Activated CD8-positive, alpha-beta T cell treated with anti-CD3 and anti-CD28 coated beads for 36 hours (primary cell): ENCODE results near the gene DPH5. TPM values are rescaled to one million over a fixed set of nuclear protein-coding genes. Genes with fewer than 3 reads are reported as not detected.

Experiments used
- ATAC-seq: fragments of 200-7000 bp; cut with Tn5 transposase; one replicate; pipeline ENCODE4 v1.10.0; 2021; ENCODE audit warnings: mild to moderate bottlenecking, moderate library complexity
- CTCF ChIA-PET: fragments of 350-600 bp; sonication (Branson Sonifier 250); formaldehyde crosslinking; loops from one replicate; lab custom pipeline; 2021; ENCODE audit warnings: antibody characterized with exemption; lab: Charles Lee
- POLR2A ChIA-PET: fragments of 350-600 bp; sonication (Branson Sonifier 250); formaldehyde crosslinking; loops from one replicate; lab custom pipeline; 2021; ENCODE audit warnings: antibody characterized with exemption; lab: Charles Lee
- DNase-seq: peaks from one replicate; pipeline ENCODE4 v3.0.0-alpha.2; 2020
- H3K27ac Mint-ChIP-seq: one replicate; pipeline ENCODE4 v1.8.0; 2021; ENCODE audit warnings: mild to moderate bottlenecking, mixed read lengths
- H3K27me3 Mint-ChIP-seq: one replicate; pipeline ENCODE4 v1.8.0; 2021; ENCODE audit warnings: mixed read lengths
- H3K36me3 Mint-ChIP-seq: one replicate; pipeline ENCODE4 v1.8.0; 2021; ENCODE audit warnings: low read depth, mixed read lengths
- H3K4me1 Mint-ChIP-seq: one replicate; pipeline ENCODE4 v1.8.0; 2021; ENCODE audit warnings: low read depth, mixed read lengths
- H3K4me3 Mint-ChIP-seq: one replicate; pipeline ENCODE4 v1.8.0; 2021; ENCODE audit warnings: mild to moderate bottlenecking, moderate library complexity, mixed read lengths
- H3K9me3 Mint-ChIP-seq: one replicate; pipeline ENCODE4 v1.8.0; 2021; ENCODE audit warnings: mixed read lengths
- intact Hi-C: fragments of 100-400 bp; cut with micrococcal nuclease; formaldehyde crosslinking; loops from one replicate; pipeline ENCODE4 v1.10.0; 2022
- total RNA-seq, 2 experiments: library from RNA; stranded (reverse); gene quantifications; one replicate each; pipeline ENCODE4 v1.2.3, GENCODE V29; 2021
- TF ChIP-seq, protein P1 (sequence below): fragments of 200-600 bp; IDR thresholded peaks from one replicate; pipeline ENCODE4 v1.8.0; 2022; ENCODE audit warnings: antibody characterized with exemption, mild to moderate bottlenecking

Gene DPH5
- total RNA-seq, 2 experiments from 2014 or later: 77.3 to 77.4 TPM

DNA sequence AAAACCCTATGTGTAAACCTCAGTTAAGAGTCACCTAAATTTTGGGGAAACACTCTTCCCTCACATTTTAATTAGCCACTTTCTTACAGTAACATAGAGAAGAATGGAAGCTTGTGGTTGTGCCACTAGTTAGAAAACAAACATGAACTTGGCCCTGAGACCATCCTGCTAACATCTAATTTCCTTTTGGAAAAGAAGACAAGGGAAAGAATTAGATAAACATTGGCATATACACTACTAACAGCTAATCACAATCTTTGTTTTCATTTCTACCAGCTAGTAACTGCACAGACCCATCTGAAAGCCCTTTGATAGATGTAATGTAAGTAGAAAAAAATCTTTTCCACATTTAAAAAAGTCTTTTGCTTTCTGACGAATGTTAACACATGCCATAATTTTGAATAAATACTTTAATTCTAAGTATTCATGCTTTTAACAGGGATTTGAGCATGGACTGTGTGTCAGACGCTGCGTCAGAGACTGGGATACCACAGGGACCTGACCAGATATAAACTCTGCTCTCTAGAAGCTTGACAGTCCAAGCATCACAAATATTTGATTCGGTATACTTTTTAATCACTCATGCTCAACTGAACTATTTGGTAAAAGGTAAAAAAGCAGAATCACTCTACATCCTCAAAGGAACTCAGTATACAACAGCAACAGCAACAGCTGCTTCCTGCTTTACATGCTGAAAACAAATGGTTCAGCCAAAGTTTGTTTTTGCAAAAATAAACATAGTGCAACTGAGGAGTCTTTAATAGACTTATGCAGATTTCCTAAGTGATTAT lies 30.2 kb downstream of the DPH5 start:
- CTCF ChIA-PET: interaction anchor here (1.6 kb wide), 1 partner anchor 10 kb away, joined by 3 read pairs; no protein-coding TSS in a partner anchor
- H3K27me3 Mint-ChIP-seq: no peaks in the 10 kb centered on the region
- H3K4me1 Mint-ChIP-seq: peaks cover 16% of the 10 kb centered on the region
- peaks cover 62% of the 10 kb centered on the region for H3K36me3 Mint-ChIP-seq
- intact Hi-C loops: no loop called here
- H3K9me3 Mint-ChIP-seq: no peaks in the 10 kb centered on the region
- H3K27ac Mint-ChIP-seq: no peak overlapping the region
- POLR2A ChIA-PET: interaction anchor here (1.0 kb wide), 1 partner anchor 295 kb away, joined by 4 read pairs; no protein-coding TSS in a partner anchor
- ATAC-seq (no peak), DNase-seq (no peak)
- H3K4me3 Mint-ChIP-seq: no peak overlapping the region
- TF ChIP-seq, protein P1, sequence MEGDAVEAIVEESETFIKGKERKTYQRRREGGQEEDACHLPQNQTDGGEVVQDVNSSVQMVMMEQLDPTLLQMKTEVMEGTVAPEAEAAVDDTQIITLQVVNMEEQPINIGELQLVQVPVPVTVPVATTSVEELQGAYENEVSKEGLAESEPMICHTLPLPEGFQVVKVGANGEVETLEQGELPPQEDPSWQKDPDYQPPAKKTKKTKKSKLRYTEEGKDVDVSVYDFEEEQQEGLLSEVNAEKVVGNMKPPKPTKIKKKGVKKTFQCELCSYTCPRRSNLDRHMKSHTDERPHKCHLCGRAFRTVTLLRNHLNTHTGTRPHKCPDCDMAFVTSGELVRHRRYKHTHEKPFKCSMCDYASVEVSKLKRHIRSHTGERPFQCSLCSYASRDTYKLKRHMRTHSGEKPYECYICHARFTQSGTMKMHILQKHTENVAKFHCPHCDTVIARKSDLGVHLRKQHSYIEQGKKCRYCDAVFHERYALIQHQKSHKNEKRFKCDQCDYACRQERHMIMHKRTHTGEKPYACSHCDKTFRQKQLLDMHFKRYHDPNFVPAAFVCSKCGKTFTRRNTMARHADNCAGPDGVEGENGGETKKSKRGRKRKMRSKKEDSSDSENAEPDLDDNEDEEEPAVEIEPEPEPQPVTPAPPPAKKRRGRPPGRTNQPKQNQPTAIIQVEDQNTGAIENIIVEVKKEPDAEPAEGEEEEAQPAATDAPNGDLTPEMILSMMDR: no peak

DNA sequence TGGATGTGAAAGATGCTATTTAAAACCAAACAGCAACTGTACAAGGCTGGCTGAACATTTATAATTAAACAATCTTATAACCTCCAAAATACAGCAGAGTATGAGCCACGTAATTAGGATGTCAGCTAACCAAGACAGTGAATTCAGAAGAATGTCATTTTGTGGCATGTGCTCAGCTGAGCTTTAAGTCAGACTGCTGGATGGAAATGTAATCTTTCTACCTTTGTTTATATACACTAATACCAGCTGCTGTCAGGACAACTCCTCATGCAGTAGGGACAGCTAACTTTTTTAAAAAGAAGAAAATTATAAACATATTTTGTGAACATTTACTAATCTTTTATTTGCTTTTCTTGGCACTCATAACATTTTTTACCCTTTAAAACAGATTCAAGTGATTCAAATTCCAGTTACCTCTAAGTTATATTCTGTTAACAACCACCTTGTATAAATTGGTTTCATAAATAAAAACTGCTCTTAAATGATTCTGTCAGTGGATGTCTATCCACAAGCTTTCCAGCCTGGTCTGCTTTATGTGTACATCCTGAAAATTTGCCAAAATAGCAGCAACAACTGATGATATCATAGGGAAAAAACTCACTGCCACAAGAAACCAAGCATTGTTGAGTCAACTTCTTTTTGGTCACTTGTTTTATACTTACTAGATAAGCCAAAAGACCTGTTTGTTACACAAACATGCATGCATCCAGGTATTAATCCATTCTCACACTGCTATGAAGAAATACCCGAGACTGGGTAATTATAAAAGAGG lies 36.1 kb downstream of the DPH5 start:
- intact Hi-C loops: no loop called here
- H3K27ac Mint-ChIP-seq: no peak overlapping the region
- peaks cover 68% of the 10 kb centered on the region for H3K36me3 Mint-ChIP-seq
- H3K4me3 Mint-ChIP-seq: no peak overlapping the region
- POLR2A ChIA-PET: interaction anchor here (1.3 kb wide), 1 partner anchor 12 kb away, joined by 3 read pairs; no protein-coding TSS in a partner anchor
- CTCF ChIA-PET: interaction anchor here (1.6 kb wide), 1 partner anchor 17 kb away, joined by 3 read pairs; no protein-coding TSS in a partner anchor
- H3K27me3 Mint-ChIP-seq: no peaks in the 10 kb centered on the region
- TF ChIP-seq, protein P1: no peak
- H3K9me3 Mint-ChIP-seq: no peaks in the 10 kb centered on the region
- DNase-seq (no peak), ATAC-seq (no peak)
- peaks cover 5% of the 10 kb centered on the region for H3K4me1 Mint-ChIP-seq

DNA sequence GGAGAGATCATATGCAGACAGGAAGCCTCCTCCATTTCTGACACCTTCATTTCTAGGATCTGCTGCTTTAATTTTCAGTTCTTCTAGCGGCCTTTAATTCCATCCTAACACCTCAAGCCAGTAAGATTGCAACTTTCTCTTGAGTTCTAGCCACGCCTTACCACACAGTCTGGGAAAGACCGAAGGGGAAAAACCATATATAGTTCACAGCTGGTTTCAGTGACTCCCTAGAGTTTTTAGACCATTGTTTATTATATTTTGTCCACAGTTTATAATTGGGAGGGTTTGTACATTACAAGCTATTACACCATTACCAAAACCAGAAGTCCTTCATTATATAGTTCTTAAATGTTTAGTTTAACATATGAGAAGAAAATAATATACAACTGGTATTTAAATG lies 37.5 kb downstream of the DPH5 start:
- no peak overlapping the region for H3K27ac Mint-ChIP-seq
- peaks cover 7% of the 10 kb centered on the region for H3K4me1 Mint-ChIP-seq
- no peak for DNase-seq
- POLR2A ChIA-PET: interaction anchor here (1.1 kb wide), 1 partner anchor 11 kb away, joined by 3 read pairs; no protein-coding TSS in a partner anchor
- TF ChIP-seq, protein P1: no peak
- CTCF ChIA-PET: interaction anchor here (0.6 to 1.2 kb wide), 3 partner anchors 22 to 300 kb away, joined by 3 to 7 read pairs (median 3); no protein-coding TSS in a partner anchor
- no peaks in the 10 kb centered on the region for H3K27me3 Mint-ChIP-seq
- peaks cover 77% of the 10 kb centered on the region for H3K36me3 Mint-ChIP-seq
- H3K4me3 Mint-ChIP-seq: no peak overlapping the region
- intact Hi-C loops: no loop called here
- H3K9me3 Mint-ChIP-seq: peaks cover 3% of the 10 kb centered on the region
- no peak for ATAC-seq

DNA sequence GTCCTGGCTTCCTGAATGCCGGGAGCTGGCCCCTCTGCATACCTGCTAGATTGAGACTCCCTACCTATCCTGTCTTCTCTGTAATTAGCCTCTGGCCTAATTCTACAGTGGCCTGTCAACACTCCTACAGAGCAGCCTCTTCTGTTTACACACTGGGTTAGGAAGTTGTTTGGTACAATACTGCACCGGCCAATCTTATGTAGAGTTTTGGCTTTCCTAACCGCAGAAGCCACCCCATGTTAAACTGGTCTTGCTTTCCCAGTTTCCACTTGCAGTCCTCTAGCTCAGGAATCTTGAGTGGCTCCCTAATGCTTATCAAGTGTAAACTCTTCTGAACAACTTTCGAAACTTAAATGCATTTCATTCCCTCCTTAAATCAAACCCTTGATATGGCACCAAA lies 42.8 kb downstream of the DPH5 start:
- H3K9me3 Mint-ChIP-seq: peaks cover 3% of the 10 kb centered on the region
- CTCF ChIA-PET: interaction anchor here (1.6 kb wide), 1 partner anchor 375 kb away, joined by 4 read pairs; no protein-coding TSS in a partner anchor
- no peak overlapping the region for H3K27ac Mint-ChIP-seq
- no peak overlapping the region for H3K4me3 Mint-ChIP-seq
- H3K36me3 Mint-ChIP-seq: peaks cover 81% of the 10 kb centered on the region
- DNase-seq (no peak), ATAC-seq (no peak)
- intact Hi-C loops: no loop called here
- no peaks in the 10 kb centered on the region for H3K27me3 Mint-ChIP-seq
- POLR2A ChIA-PET: no interaction called here
- TF ChIP-seq, protein P1: no peak
- peaks cover 4% of the 10 kb centered on the region for H3K4me1 Mint-ChIP-seq
